Right cardiac atrium (tissue), 5 donors: ENCODE measurements around the gene TMCO4. TPM values are rescaled to one million over a fixed set of nuclear protein-coding genes. Genes with fewer than 3 reads are reported as not detected.

Experiments
- ATAC-seq, 2 donors: fragments of 200-7000 bp; cut with Tn5 transposase; one replicate each; pipeline versions ENCODE4 v1.8.0 to v1.9.1; 2020; ENCODE audit warnings: moderate library complexity in 2 of 2, mild to moderate bottlenecking in 1 of 2
- DNase-seq, 3 donors: peaks; one replicate each; pipeline ENCODE4 v3.0.0-alpha.2; 2020
- H3K27ac ChIP-seq: one replicate; pipeline ENCODE4 v1.5.1; 2013; ENCODE audit warnings: mild to moderate bottlenecking, low read length, control low read depth, moderate library complexity
- H3K27me3 ChIP-seq: one replicate; pipeline ENCODE4 v1.6.1; 2013; ENCODE audit not compliant: control insufficient read depth, insufficient read depth
- H3K4me1 ChIP-seq: one replicate; pipeline ENCODE4 v1.6.1; 2013; ENCODE audit warnings: low read length; ENCODE audit not compliant: control insufficient read depth, insufficient read depth
- H3K4me3 ChIP-seq: one replicate; pipeline ENCODE4 v1.5.1; 2013; ENCODE audit warnings: low read length, control low read depth
- H3K9me3 ChIP-seq: one replicate; pipeline ENCODE4 v1.6.1; 2013; ENCODE audit warnings: low read length; ENCODE audit not compliant: control insufficient read depth
- WGBS: extraction: QIAGEN DNeasy Blood & Tissue Kit; methylation state at CpG from one replicate; pipeline ENCODE4 v1.1.7; 2013; 5-methylcytosine and 5-hydroxymethylcytosine counted together
- intact Hi-C, 4 donors: fragments of 100-400 bp; cut with DNase I; formaldehyde crosslinking; loops; one replicate each; pipeline versions ENCODE4 v1.11.0 to v1.14.0; 2022 to 2023
- polyA plus RNA-seq: library from polyadenylated mRNA; stranded (reverse); fragments of 200-250 nt; gene quantifications from one replicate; pipeline ENCODE4 v1.2.3, GENCODE V29; 2013
- total RNA-seq, 4 donors: library from RNA; stranded (reverse); fragmentation: NEBNext Ultra II Directional; extraction: Animal tissue kit (Norgen Biotek cat#: 25700); gene quantifications; one replicate each; pipeline ENCODE4 v1.2.1, GENCODE V29; 2021
- donor health status: healthy with polysubstance abuse.
- donor health status: DM: no; HTN: yes; CAD: no.
- donor health status: DM: no; HTN: no; CAD: no.
- donor health status: DM: no; HTN: yes; CAD: no; lungs with severe emphysema.
- donor health status: DM: yes; HTN: yes; CAD: no.

TMCO4 gene
- total and polyA plus RNA-seq, 5 donors: 8.4 to 11.5 (median 10.7) TPM

GRCh38 chr1:19696820-19697219 is 102.9 kb downstream of the TMCO4 start:
- no peak for ATAC-seq
- intact Hi-C loops: no loop called here
- no peak overlapping the region for H3K27ac ChIP-seq

GRCh38 chr1:19695772-19696171 is 103.9 kb downstream of the TMCO4 start:
- DNase-seq: no peak
- H3K9me3 ChIP-seq: no peaks in the 10 kb centered on the region
- H3K4me3 ChIP-seq: no peak overlapping the region
- no peak overlapping the region for H3K27ac ChIP-seq
- intact Hi-C loops: no loop called here
- ATAC-seq: no peak
- H3K4me1 ChIP-seq: no peaks in the 10 kb centered on the region
- no peaks in the 10 kb centered on the region for H3K27me3 ChIP-seq
- WGBS: 92% methylated on average over 7 of the region's 7 CpGs

More at GRCh38 chr1:19696820-19697219, 102.9 kb downstream of the TMCO4 start:
- H3K9me3 ChIP-seq: no peaks in the 10 kb centered on the region
- 94% methylated on average over 8 of the region's 8 CpGs for WGBS
- H3K4me1 ChIP-seq: no peaks in the 10 kb centered on the region
- no peak overlapping the region for H3K4me3 ChIP-seq
- DNase-seq: no peak
- no peaks in the 10 kb centered on the region for H3K27me3 ChIP-seq

DNA sequence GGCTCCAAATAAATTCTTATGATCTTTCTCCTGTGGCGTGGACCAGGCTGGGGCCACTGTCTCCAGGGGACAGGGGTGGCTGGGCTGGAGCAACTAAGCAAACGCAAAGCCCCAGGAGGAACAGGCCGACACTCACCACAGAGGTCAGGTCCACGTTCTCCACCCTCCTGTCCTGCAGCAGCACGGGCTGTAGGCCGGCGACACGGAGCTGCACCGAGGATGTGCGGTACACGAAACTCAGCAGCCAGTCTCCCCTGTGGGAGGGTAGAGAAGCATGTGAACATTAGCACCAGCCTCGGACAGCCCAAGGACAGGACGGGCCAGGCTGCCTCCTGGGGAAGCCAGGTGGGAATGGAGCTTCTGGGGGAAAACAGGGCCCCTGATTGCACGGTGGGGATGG is 105.4 kb downstream of the TMCO4 start:
- H3K9me3 ChIP-seq: no peaks in the 10 kb centered on the region
- WGBS: 85% methylated on average over 14 of the region's 14 CpGs
- H3K27ac ChIP-seq: no peak overlapping the region
- intact Hi-C loops: no loop called here
- no peak overlapping the region for H3K4me3 ChIP-seq
- no peaks in the 10 kb centered on the region for H3K4me1 ChIP-seq
- no peak for ATAC-seq
- H3K27me3 ChIP-seq: no peaks in the 10 kb centered on the region
- DNase-seq: no peak

DNA sequence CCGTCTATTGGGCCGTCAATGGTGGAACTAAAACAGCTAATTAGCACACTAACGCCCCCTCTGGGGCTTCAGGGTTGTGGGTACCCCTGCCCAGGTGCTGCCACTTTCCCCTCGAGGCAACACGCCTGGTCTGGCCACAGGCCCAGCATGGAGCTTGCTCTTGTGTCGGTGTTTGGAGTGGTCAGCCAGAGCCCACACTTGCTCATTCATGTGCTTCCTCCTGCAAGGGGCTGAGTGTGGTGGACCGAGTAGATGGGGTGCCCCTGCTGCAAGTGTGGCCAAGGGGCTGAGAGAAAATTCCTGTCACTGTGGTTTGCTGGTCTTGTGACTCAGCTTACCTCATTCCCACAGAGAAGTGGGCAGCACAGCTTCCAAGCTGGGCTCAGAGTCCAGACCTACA is 109.4 kb downstream of the TMCO4 start:
- peaks cover 6% of the 10 kb centered on the region for H3K4me1 ChIP-seq
- WGBS: 87% methylated on average over 7 of the region's 7 CpGs
- ATAC-seq (no peak), DNase-seq (no peak)
- H3K27me3 ChIP-seq: no peaks in the 10 kb centered on the region
- intact Hi-C loops: no loop called here
- no peaks in the 10 kb centered on the region for H3K9me3 ChIP-seq
- no peak overlapping the region for H3K4me3 ChIP-seq
- H3K27ac ChIP-seq: no peak overlapping the region

DNA sequence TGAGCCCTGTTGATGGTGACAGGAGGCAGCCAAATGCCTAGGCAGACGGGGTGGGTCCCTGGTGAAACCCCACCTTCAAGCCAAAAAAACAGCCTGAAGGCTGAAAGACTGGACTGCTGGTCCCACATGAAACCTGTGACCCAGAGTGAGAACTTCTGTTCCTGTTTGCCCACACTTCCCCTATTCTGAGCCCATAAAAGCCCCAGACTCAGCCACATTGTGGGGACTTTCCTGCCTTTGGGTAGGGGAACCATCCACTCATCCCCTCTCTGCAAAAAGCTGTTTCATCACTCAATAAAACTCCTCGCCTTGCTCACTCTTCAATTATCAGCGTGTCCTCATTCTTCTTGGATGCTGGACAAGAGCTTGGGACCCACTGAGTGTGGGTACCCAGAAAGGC is 109.9 kb downstream of the TMCO4 start:
- WGBS: 93% methylated on average over 3 of the region's 3 CpGs
- H3K4me1 ChIP-seq: peaks cover 6% of the 10 kb centered on the region
- H3K27ac ChIP-seq: no peak overlapping the region
- no peak for ATAC-seq
- no peaks in the 10 kb centered on the region for H3K27me3 ChIP-seq
- intact Hi-C loops: no loop called here
- no peak overlapping the region for H3K4me3 ChIP-seq
- H3K9me3 ChIP-seq: no peaks in the 10 kb centered on the region
- DNase-seq: no peak

DNA sequence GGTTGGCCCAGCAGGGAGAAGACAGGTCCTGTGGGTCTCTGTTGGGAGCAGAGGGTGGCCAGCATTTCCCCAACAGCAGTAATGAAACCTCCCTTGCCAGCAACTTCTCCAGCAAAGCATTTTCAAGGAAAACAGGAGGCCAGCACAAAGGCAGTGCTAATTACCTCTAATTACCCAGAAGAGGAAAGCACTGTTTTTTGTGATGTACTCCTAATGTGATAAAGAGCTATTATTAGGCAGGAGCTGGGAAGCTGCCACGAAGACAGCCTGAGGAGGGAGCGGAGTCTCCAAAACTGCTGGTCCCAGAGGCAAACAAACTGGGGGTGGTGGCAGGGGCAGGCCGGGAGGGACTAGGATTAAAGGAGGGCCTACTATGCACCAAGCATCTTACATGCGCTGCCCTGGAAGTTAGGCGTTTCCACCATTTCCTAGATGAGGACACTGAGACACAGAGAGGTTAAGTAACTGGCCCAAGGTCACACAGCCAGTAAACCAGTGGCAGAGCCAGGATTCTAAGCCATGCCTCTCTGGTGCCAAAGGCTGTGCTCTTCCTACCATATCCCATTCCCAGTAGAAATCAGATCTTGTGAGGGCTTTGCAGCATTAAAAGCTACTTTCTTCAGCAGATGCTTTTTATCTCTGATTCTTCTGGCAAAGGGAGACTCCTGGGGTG is 110.5 kb downstream of the TMCO4 start:
- peaks cover 6% of the 10 kb centered on the region for H3K4me1 ChIP-seq
- intact Hi-C loops: no loop called here
- no peak overlapping the region for H3K27ac ChIP-seq
- WGBS: 53% methylated on average over 5 of the region's 5 CpGs
- ATAC-seq (no peak), DNase-seq (no peak)
- H3K4me3 ChIP-seq: no peak overlapping the region
- no peaks in the 10 kb centered on the region for H3K9me3 ChIP-seq
- H3K27me3 ChIP-seq: no peaks in the 10 kb centered on the region

GRCh38 chr1:19688041-19688842 is 111.5 kb downstream of the TMCO4 start:
- Histone ChIP-seq H3K27me3 (no peaks in the 10 kb centered on the region), H3K4me1 (peaks cover 6% of the 10 kb centered on the region), H3K4me3 (no peak overlapping the region), H3K9me3 (no peaks in the 10 kb centered on the region), H3K27ac (peak overlapping the region; percentile 14)
- DNase-seq: peak in 2 of 3 donors; percentile 25 to 40
- intact Hi-C loops: no loop called here
- WGBS: 70% methylated on average over 19 of the region's 19 CpGs
- ATAC-seq: peak; percentile 59 to 62

- WGBS: 94% methylated on average over 1 of the region's 1 CpG
- intact Hi-C loops: no loop called here
- no peak overlapping the region for H3K27ac ChIP-seq
These were observed 112.3 kb downstream of the TMCO4 start for GRCh38 chr1:19687414-19687813.

GRCh38 chr1:19685994-19686393 is 113.7 kb downstream of the TMCO4 start:
- H3K27me3 ChIP-seq: no peaks in the 10 kb centered on the region
- DNase-seq: no peak
- WGBS: 85% methylated on average over 9 of the region's 9 CpGs
- H3K9me3 ChIP-seq: no peaks in the 10 kb centered on the region
- H3K27ac ChIP-seq: no peak overlapping the region
- ATAC-seq: no peak
- H3K4me3 ChIP-seq: no peak overlapping the region
- intact Hi-C loops: no loop called here
- H3K4me1 ChIP-seq: peaks cover 6% of the 10 kb centered on the region

More at GRCh38 chr1:19687414-19687813, 112.3 kb downstream of the TMCO4 start:
- ATAC-seq (no peak), DNase-seq (no peak)
- Histone ChIP-seq H3K4me1 (peaks cover 6% of the 10 kb centered on the region), H3K27me3 (no peaks in the 10 kb centered on the region), H3K4me3 (no peak overlapping the region), H3K9me3 (no peaks in the 10 kb centered on the region)

DNA sequence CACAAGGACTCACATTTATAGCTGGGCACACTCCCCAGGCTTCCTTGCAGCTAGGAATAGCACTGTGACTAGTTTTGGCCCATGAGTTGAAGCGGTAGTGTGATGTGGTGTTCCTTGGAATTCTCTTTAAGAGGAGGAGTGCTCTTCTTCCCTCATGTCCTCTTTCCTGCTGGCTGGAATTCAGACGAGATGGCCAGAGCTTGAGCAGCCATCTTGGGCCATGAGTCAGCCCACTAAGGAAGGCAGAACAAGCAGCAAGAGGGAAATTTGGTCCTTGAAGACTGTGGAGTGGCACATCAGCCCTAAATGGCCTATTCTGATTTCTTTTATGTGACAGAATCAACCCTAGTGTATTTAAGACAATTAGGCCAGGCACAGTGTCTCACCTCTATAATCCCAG is 115.0 kb downstream of the TMCO4 start:
- Histone ChIP-seq H3K27me3 (no peaks in the 10 kb centered on the region), H3K27ac (no peak overlapping the region), H3K4me1 (peaks cover 6% of the 10 kb centered on the region), H3K4me3 (no peak overlapping the region), H3K9me3 (no peaks in the 10 kb centered on the region)
- no peak for DNase-seq
- intact Hi-C loops: no loop called here
- ATAC-seq: no peak
- WGBS: 89% methylated on average over 2 of the region's 2 CpGs

- Histone ChIP-seq H3K4me3 (no peak overlapping the region), H3K4me1 (peaks cover 6% of the 10 kb centered on the region), H3K9me3 (no peaks in the 10 kb centered on the region), H3K27ac (no peak overlapping the region), H3K27me3 (no peaks in the 10 kb centered on the region)
- ATAC-seq: no peak
- 91% methylated on average over 8 of the region's 8 CpGs for WGBS
- intact Hi-C loops: no loop called here
- no peak for DNase-seq
These were observed 116.4 kb downstream of the TMCO4 start for GRCh38 chr1:19683351-19683750.
